ENCODE measurements around the gene ZSCAN32.

The ZSCAN32 gene

GRCh38 chr16:3383045-3383448 is 17.8 kb downstream of the ZSCAN32 start:
- FAIRE-seq (no peak), DNase-seq (ENCODE audit: insufficient read length, low spot score) (no peak)
- TF ChIP-seq, protein P1, sequence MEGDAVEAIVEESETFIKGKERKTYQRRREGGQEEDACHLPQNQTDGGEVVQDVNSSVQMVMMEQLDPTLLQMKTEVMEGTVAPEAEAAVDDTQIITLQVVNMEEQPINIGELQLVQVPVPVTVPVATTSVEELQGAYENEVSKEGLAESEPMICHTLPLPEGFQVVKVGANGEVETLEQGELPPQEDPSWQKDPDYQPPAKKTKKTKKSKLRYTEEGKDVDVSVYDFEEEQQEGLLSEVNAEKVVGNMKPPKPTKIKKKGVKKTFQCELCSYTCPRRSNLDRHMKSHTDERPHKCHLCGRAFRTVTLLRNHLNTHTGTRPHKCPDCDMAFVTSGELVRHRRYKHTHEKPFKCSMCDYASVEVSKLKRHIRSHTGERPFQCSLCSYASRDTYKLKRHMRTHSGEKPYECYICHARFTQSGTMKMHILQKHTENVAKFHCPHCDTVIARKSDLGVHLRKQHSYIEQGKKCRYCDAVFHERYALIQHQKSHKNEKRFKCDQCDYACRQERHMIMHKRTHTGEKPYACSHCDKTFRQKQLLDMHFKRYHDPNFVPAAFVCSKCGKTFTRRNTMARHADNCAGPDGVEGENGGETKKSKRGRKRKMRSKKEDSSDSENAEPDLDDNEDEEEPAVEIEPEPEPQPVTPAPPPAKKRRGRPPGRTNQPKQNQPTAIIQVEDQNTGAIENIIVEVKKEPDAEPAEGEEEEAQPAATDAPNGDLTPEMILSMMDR (IDR thresholded peaks at IDR 0.05; ENCODE audit: insufficient read depth, missing control alignments), result no peak

DNA sequence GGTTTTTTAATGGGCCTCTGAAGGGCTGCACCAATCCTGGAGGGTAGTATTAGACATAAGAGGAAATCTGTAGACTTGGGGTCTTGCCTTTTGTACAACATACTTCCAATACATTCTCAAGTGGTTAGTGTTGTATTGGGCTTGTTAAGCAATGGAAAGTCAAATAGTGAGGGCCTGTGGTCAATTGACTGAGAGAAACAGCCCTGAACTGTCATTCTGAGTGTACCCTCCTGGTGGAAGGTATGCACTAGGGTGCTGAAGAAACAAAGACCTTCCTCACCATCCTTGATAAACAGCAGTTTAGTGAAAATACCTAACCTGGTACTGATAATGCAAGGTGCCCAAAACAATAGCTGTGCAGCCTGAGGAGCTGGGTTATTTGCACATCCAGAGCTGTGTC is 22.9 kb downstream of the ZSCAN32 start:
- TF ChIP-seq, protein P1 (IDR thresholded peaks at IDR 0.05; ENCODE audit: insufficient read depth, missing control alignments), result no peak
- DNase-seq (ENCODE audit: insufficient read length, low spot score), result no peak
- FAIRE-seq, result no peak

DNA sequence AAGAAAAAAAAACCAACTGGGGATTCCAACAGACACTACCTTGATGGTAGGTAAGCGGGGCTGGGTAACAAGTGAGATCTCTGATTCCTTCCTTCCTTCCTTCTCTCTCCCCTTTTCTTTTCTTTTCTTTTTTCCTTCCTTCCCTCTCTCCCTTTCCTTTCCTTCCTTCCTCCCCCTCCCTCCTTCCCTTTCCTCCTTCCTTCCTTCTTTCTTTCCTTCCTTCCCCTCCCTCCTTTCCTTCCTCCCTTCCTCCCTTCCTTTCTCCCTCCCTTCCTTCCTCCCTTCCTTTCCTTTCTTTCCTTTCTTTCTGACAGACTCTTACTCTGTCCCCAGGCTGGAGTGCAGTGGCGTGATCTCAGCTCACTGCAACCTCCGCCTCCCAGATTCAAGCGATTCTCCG is 25.1 kb downstream of the ZSCAN32 start:
- no peak for FAIRE-seq
- TF ChIP-seq, protein P1 (IDR thresholded peaks at IDR 0.05; ENCODE audit: insufficient read depth, missing control alignments), result no peak

DNA sequence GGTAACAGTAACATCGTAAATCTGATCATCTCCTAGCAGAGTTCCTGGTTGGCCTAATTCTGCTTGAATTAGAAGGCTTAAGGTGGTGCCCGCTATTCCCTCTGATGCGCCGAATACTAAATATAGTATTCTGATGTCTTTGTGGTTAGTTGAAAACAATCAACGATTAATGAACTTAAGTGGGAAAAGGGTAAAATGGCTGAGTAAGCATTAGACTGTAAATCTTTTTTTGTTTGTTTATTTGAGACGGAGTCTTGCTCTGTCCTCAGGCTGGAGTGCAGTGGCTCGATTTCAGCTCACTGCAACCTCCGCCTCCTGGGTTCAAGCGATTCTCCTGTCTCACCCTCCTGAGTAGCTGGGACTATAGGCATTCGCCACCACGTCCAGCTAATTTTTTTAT is 31.7 kb downstream of the ZSCAN32 start:
- DNase-seq (ENCODE audit: insufficient read length, low spot score) (no peak), FAIRE-seq (no peak)
- TF ChIP-seq, protein P1 (IDR thresholded peaks at IDR 0.05; ENCODE audit: insufficient read depth, missing control alignments), result no peak

More for the DNA sequence above, 25.1 kb downstream of the ZSCAN32 start:
- DNase-seq (ENCODE audit: insufficient read length, low spot score), result no peak

DNA sequence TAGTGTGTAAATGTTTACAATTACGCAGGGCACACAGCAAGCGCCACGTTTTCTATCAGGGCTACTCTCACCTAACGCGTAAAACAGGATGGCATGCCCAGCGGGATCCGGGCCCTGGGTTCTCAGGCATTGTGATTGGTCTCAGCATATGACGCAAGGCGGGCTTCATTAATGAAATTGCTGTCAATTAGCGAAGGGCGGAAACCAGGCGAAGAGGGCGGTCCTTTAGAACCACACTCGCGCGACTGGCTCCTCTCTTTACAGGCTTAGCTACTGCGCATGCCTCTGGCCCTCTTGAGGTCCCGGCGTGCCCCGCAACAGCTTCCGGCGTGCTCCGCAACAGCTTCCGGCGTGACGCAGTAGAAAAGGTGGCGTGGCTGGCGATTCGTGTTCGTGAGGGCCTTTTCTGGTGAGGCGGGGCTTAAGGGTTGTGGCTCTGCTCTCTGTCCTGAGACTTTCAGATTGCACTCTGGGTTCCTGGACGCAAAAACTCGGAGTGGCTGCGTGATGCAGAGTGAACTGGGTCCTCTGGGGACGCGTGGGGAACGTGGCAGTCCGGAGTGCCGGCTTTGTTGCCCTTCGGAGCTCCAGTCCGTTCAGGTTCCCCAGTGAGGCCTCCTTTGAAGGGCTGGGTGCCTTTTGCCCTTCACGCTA is 35.9 kb downstream of the ZSCAN32 start:
- TF ChIP-seq, protein P1 (IDR thresholded peaks at IDR 0.05; ENCODE audit: insufficient read depth, missing control alignments), result no peak
- peak; percentile 61 for DNase-seq (ENCODE audit: insufficient read length, low spot score)
- no peak for FAIRE-seq

GRCh38 chr16:3363793-3364192 is 37.0 kb downstream of the ZSCAN32 start:
- DNase-seq (ENCODE audit: insufficient read length, low spot score), result no peak
- FAIRE-seq, result no peak
- TF ChIP-seq, protein P1 (IDR thresholded peaks at IDR 0.05; ENCODE audit: insufficient read depth, missing control alignments), result peak; percentile 8

GRCh38 chr16:3362931-3363330 is 37.9 kb downstream of the ZSCAN32 start:
- TF ChIP-seq, protein P1 (IDR thresholded peaks at IDR 0.05; ENCODE audit: insufficient read depth, missing control alignments), result no peak
- no peak for DNase-seq (ENCODE audit: insufficient read length, low spot score)
- FAIRE-seq, result no peak
